K562 (cell line): ENCODE data around the gene TP53BP2. TPM values are rescaled to one million over a fixed set of nuclear protein-coding genes. Genes with fewer than 3 reads are reported as not detected.

Source experiments
- BCOR ChIP-seq: fragments of 450-650 bp; IDR thresholded peaks from 2 replicates; pipeline ENCODE4 v1.6.1; 2016
- DEAF1 ChIP-seq: fragments of 450-650 bp; formaldehyde crosslinking; IDR thresholded peaks from 2 replicates; pipeline ENCODE4 v1.4.0; 2020; ENCODE audit warnings: mild to moderate bottlenecking, moderate library complexity
- ELF1 ChIP-seq: fragments of 200-800 bp; sonication (Bioruptor generic); IDR thresholded peaks from 2 replicates; pipeline ENCODE4 v1.6.1; 2016; ENCODE audit warnings: missing genetic modification characterization, missing compliant biosample characterization
- KAT7 ChIP-seq: sonication (generic); formaldehyde crosslinking; IDR thresholded peaks from 2 replicates; pipeline ENCODE4 v1.8.0; 2022; ENCODE audit warnings: missing genetic modification reagents, mild to moderate bottlenecking, borderline replicate concordance
- MAZ ChIP-seq, 2 experiments: fragments of 450-650 bp in 1 of 2; sonication (generic) in 1 of 2; formaldehyde crosslinking; IDR thresholded peaks in 1 of 2; conservative IDR thresholded peaks in 1 of 2; 2 replicates each; pipeline versions ENCODE4 v1.4.0 to v1.5.0; 2020; ENCODE audit warnings: mild to moderate bottlenecking in 1 of 2, missing genetic modification reagents in 1 of 2
- MBD1 ChIP-seq: fragments of 250-450 bp; sonication (Bioruptor Pico); IDR thresholded peaks from 2 replicates; pipeline ENCODE4 v1.8.0; 2022; ENCODE audit warnings: inconsistent platforms
- RBM15 ChIP-seq: fragments of 200-400 bp; formaldehyde crosslinking; IDR thresholded peaks from 2 replicates; pipeline ENCODE4 v1.6.1; 2018; ENCODE audit warnings: mild to moderate bottlenecking, low read length, moderate library complexity; ENCODE audit not compliant: insufficient read depth
- SMAD3 ChIP-seq: fragments of 450-650 bp; formaldehyde crosslinking; conservative IDR thresholded peaks from 2 replicates; pipeline ENCODE4 v1.4.0; 2020; ENCODE audit warnings: mild to moderate bottlenecking
- THAP12 ChIP-seq: fragments of 250-450 bp; sonication (Bioruptor Pico); IDR thresholded peaks from 2 replicates; pipeline ENCODE4 v1.9.0; 2021; ENCODE audit warnings: mild to moderate bottlenecking, inconsistent platforms
- TRIM28 ChIP-seq: fragments of 450-650 bp; IDR thresholded peaks from 2 replicates; pipeline ENCODE4 v1.6.1; 2017
- YY1 ChIP-seq, 3 experiments: IDR thresholded peaks; 2 replicates each; pipeline ENCODE4 v1.6.1; 2011; ENCODE audit warnings: low read length in 2 of 3, mild to moderate bottlenecking in 2 of 3, moderate library complexity in 2 of 3, borderline replicate concordance in 1 of 3, control low read depth in 1 of 3, low read depth in 1 of 3; ENCODE audit not compliant: insufficient read depth in 3 of 3, insufficient replicate concordance in 2 of 3, control insufficient read depth in 1 of 3, insufficient read length in 1 of 3; ENCODE audit errors: extremely low read depth in 1 of 3
- ZNF408 ChIP-seq: fragments of 250-450 bp; sonication (Bioruptor Pico); IDR thresholded peaks from 2 replicates; pipeline ENCODE4 v1.4.0; 2020; ENCODE audit warnings: low read depth, mild to moderate bottlenecking, moderate library complexity
- polyA plus RNA-seq, 8 experiments: library from polyadenylated mRNA; depleted of rRNA in 4 of 8; stranded (reverse) in 5 of 8; unstranded in 3 of 8; fragments of >200 nt; fragmentation: Nextera tagmentation in 2 of 8; fragmentation: Illumina TruSeq in 1 of 8; extraction: Ambion mirVana in 2 of 8; extraction: Trizol in 1 of 8; gene quantifications; 2 replicates each; pipeline versions ENCODE4 v1.2.1 to v1.2.3, GENCODE V29; 2011 to 2014; ENCODE audit warnings: inconsistent platforms in 1 of 8, missing spikeins in 1 of 8
- total RNA-seq, 7 experiments: library from RNA; depleted of rRNA in 6 of 7; stranded (reverse); fragments of >200 nt in 6 of 7; fragmentation: Illumina TruSeq in 2 of 7; extraction: Trizol in 2 of 7; gene quantifications; 2 replicates each; pipeline versions ENCODE4 v1.2.1 to v1.2.3, GENCODE V29; 2011 to 2021; ENCODE audit warnings: low replicate concordance in 1 of 7
- TF ChIP-seq, protein P1 (sequence below): sonication (generic); formaldehyde crosslinking; IDR thresholded peaks from 2 replicates; pipeline ENCODE4 v1.8.1; 2023; ENCODE audit warnings: mild to moderate bottlenecking, missing genetic modification reagents, moderate library complexity

Gene TP53BP2
- total and polyA plus RNA-seq, 9 of the 15 experiments (the other 6 are each of a cell fraction or from before 2014, with no cell fraction given): 17.0 to 69.6 (median 40.1) TPM

GRCh38 chr1:223748773-223749733 is 96.7 kb downstream of the TP53BP2 start (continued):
- TF ChIP-seq KAT7 (0 out of 2 replicates have a peak, but pooled peaks have one; percentile 58), MAZ (CRISPR knock-in tag; conservative IDR thresholded peaks at IDR 0.05 in 1 of 2, IDR thresholded peaks at IDR 0.05 in 1 of 2) (peak in 1 of 2 experiments; percentile 40; a peak in 3 of 4 replicates), RBM15 (no peak), DEAF1 (peak; percentile 81), THAP12 (0 out of 2 replicates have a peak, but pooled peaks have one; percentile 34), SMAD3 (CRISPR knock-in tag) (no peak), TRIM28 (no peak), ELF1 (tag) (no peak), YY1 (IDR thresholded peaks at IDR 0.05; ENCODE audit: borderline replicate concordance in 1 of 3, control insufficient read depth in 1 of 3, extremely low read depth in 1 of 3, insufficient read depth in 3 of 3, insufficient read length in 1 of 3, insufficient replicate concordance in 2 of 3, low read depth in 1 of 3, low read length in 2 of 3) (peak in 1 of 3 experiments; percentile 64), ZNF408 (CRISPR knock-in tag) (no peak), MBD1 (CRISPR knock-in tag) (peak; percentile 98), BCOR (no peak)
- TF ChIP-seq, protein P1, sequence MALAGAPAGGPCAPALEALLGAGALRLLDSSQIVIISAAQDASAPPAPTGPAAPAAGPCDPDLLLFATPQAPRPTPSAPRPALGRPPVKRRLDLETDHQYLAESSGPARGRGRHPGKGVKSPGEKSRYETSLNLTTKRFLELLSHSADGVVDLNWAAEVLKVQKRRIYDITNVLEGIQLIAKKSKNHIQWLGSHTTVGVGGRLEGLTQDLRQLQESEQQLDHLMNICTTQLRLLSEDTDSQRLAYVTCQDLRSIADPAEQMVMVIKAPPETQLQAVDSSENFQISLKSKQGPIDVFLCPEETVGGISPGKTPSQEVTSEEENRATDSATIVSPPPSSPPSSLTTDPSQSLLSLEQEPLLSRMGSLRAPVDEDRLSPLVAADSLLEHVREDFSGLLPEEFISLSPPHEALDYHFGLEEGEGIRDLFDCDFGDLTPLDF: peak; percentile 74
